ENCODE data around the gene SRSF6.

The SRSF6 gene

GRCh38 chr20:43432498-43432897 is 25.2 kb upstream of the SRSF6 start:
- Histone ChIP-seq H3K79me2 (ENCODE audit: insufficient read depth, low read length) (no peaks in the 10 kb centered on the region), H3K9me3 (ENCODE audit: insufficient read depth, low read length, severe bottlenecking) (no peaks in the 10 kb centered on the region), H3K36me3 (ENCODE audit: insufficient read depth, low read length) (no peaks in the 10 kb centered on the region), H3K27ac (ENCODE audit: low read length) (no peak overlapping the region), H3K4me2 (ENCODE audit: insufficient read depth, low read length) (no peak overlapping the region), H3K9ac (ENCODE audit: low read depth, low read length) (no peak overlapping the region), H3K4me3 (ENCODE audit: low read depth in 1 of 2, low read length in 2 of 2) (no peak overlapping the region), H3K27me3 (ENCODE audit: insufficient read depth, low read length, poor library complexity) (peaks cover 37% of the 10 kb centered on the region), H3K4me1 (ENCODE audit: insufficient read depth, low read length) (no peaks in the 10 kb centered on the region), H2AFZ (ENCODE audit: low read depth, low read length) (no peak overlapping the region), H4K20me1 (ENCODE audit: insufficient read depth, low read length) (no peaks in the 10 kb centered on the region; the same call in 1 of the 2 replicates)
- ATAC-seq (ENCODE audit: insufficient read depth, low read depth) (no peak), DNase-seq (no peak)
- no peak for TF ChIP-seq CTCF (IDR thresholded peaks at IDR 0.05; ENCODE audit: borderline replicate concordance, extremely low read depth, low read length, poor library complexity, severe bottlenecking)
- no peak for TF ChIP-seq EZH2 (IDR thresholded peaks at IDR 0.05; ENCODE audit: borderline replicate concordance, low read depth, low read length, severe bottlenecking)

- no peaks in the 10 kb centered on the region; the same call in 1 of the 2 replicates for H4K20me1 ChIP-seq (ENCODE audit: insufficient read depth, low read length)
- no peak overlapping the region for H3K4me2 ChIP-seq (ENCODE audit: insufficient read depth, low read length)
- ATAC-seq (ENCODE audit: insufficient read depth, low read depth) = no peak
- H3K27ac ChIP-seq (ENCODE audit: low read length) = no peak overlapping the region
- H3K27me3 ChIP-seq (ENCODE audit: insufficient read depth, low read length, poor library complexity) = peaks cover 37% of the 10 kb centered on the region
- H3K9ac ChIP-seq (ENCODE audit: low read depth, low read length) = no peak overlapping the region
- H3K9me3 ChIP-seq (ENCODE audit: insufficient read depth, low read length, severe bottlenecking) = no peaks in the 10 kb centered on the region
- H2AFZ ChIP-seq (ENCODE audit: low read depth, low read length) = no peak overlapping the region
- no peaks in the 10 kb centered on the region for H3K36me3 ChIP-seq (ENCODE audit: insufficient read depth, low read length)
- no peaks in the 10 kb centered on the region for H3K79me2 ChIP-seq (ENCODE audit: insufficient read depth, low read length)
- no peaks in the 10 kb centered on the region for H3K4me1 ChIP-seq (ENCODE audit: insufficient read depth, low read length)
- TF ChIP-seq EZH2 (IDR thresholded peaks at IDR 0.05; ENCODE audit: borderline replicate concordance, low read depth, low read length, severe bottlenecking) (no peak), CTCF (IDR thresholded peaks at IDR 0.05; ENCODE audit: borderline replicate concordance, extremely low read depth, low read length, poor library complexity, severe bottlenecking) (no peak)
- no peak overlapping the region for H3K4me3 ChIP-seq (ENCODE audit: low read depth in 1 of 2, low read length in 2 of 2)
- DNase-seq = no peak
These were observed 24.3 kb upstream of the SRSF6 start for GRCh38 chr20:43433250-43433854.

GRCh38 chr20:43434565-43434964 is 23.1 kb upstream of the SRSF6 start:
- H3K4me1 ChIP-seq (ENCODE audit: insufficient read depth, low read length) = no peaks in the 10 kb centered on the region
- H3K9ac ChIP-seq (ENCODE audit: low read depth, low read length) = no peak overlapping the region
- H3K36me3 ChIP-seq (ENCODE audit: insufficient read depth, low read length) = no peaks in the 10 kb centered on the region
- ATAC-seq (ENCODE audit: insufficient read depth, low read depth) (no peak), DNase-seq (no peak)
- H3K27ac ChIP-seq (ENCODE audit: low read length) = no peak overlapping the region
- H3K79me2 ChIP-seq (ENCODE audit: insufficient read depth, low read length) = no peaks in the 10 kb centered on the region
- H3K4me2 ChIP-seq (ENCODE audit: insufficient read depth, low read length) = no peak overlapping the region
- H4K20me1 ChIP-seq (ENCODE audit: insufficient read depth, low read length) = no peaks in the 10 kb centered on the region; the same call in 1 of the 2 replicates
- H2AFZ ChIP-seq (ENCODE audit: low read depth, low read length) = no peak overlapping the region
- no peaks in the 10 kb centered on the region for H3K9me3 ChIP-seq (ENCODE audit: insufficient read depth, low read length, severe bottlenecking)
- peaks cover 37% of the 10 kb centered on the region for H3K27me3 ChIP-seq (ENCODE audit: insufficient read depth, low read length, poor library complexity)
- TF ChIP-seq CTCF (IDR thresholded peaks at IDR 0.05; ENCODE audit: borderline replicate concordance, extremely low read depth, low read length, poor library complexity, severe bottlenecking) = no peak
- no peak for TF ChIP-seq EZH2 (IDR thresholded peaks at IDR 0.05; ENCODE audit: borderline replicate concordance, low read depth, low read length, severe bottlenecking)
- no peak overlapping the region for H3K4me3 ChIP-seq (ENCODE audit: low read depth in 1 of 2, low read length in 2 of 2)
